Neural crest cell (in vitro differentiated cells): Measurements from ENCODE around the gene CECR2. TPM values are rescaled to one million over a fixed set of nuclear protein-coding genes. Genes with fewer than 3 reads are reported as not detected.

Experiments
- DNase-seq: peaks from one replicate; pipeline ENCODE4 v3.0.0; 2021; ENCODE audit warnings: low read depth, mixed read lengths, low spot score
- H3K27ac Mint-ChIP-seq: one replicate; pipeline ENCODE4 v1.8.0; 2021; ENCODE audit warnings: mild to moderate bottlenecking, mixed read lengths; ENCODE audit not compliant: unreplicated experiment
- H3K27me3 Mint-ChIP-seq: 2 replicates; pipeline ENCODE4 v1.8.0; 2021; ENCODE audit warnings: low read depth, mild to moderate bottlenecking, mixed read lengths
- H3K36me3 Mint-ChIP-seq: 2 replicates; pipeline ENCODE4 v1.8.0; 2021; ENCODE audit warnings: low read depth, mild to moderate bottlenecking, mixed read lengths
- H3K4me1 Mint-ChIP-seq: 2 replicates; pipeline ENCODE4 v1.8.0; 2021; ENCODE audit warnings: mixed read lengths
- H3K4me3 Mint-ChIP-seq: one replicate; pipeline ENCODE4 v1.8.0; 2021; ENCODE audit warnings: mild to moderate bottlenecking, mixed read lengths
- H3K9me3 Mint-ChIP-seq: 2 replicates; pipeline ENCODE4 v1.8.0; 2021; ENCODE audit warnings: mixed read lengths
- CTCF ChIP-seq: fragments of 200-600 bp; sonication (generic); conservative IDR thresholded peaks from 2 replicates; pipeline ENCODE4 v1.5.0; 2021; ENCODE audit warnings: antibody characterized with exemption, mild to moderate bottlenecking
- total RNA-seq: library from RNA; stranded (reverse); gene quantifications from 2 replicates; pipeline ENCODE4 v1.2.1, GENCODE V29; 2021

The CECR2 gene
- total RNA-seq, 1 donor from 2014 or later: 32.8 TPM

- DNase-seq: no peak
- TF ChIP-seq CTCF: no peak
- H3K36me3 Mint-ChIP-seq: no peaks in the 10 kb centered on the region
- H3K27me3 Mint-ChIP-seq: no peaks in the 10 kb centered on the region
- peaks cover 29% of the 10 kb centered on the region for H3K4me1 Mint-ChIP-seq
- peak overlapping the region; percentile 64 for H3K27ac Mint-ChIP-seq
- no peaks in the 10 kb centered on the region for H3K9me3 Mint-ChIP-seq
- H3K4me3 Mint-ChIP-seq: no peak overlapping the region
Measured at GRCh38 chr22:17570851-17571631, 201.8 kb downstream of the CECR2 start.

GRCh38 chr22:17575151-17575550, 205.9 kb downstream of the CECR2 start:
- no peak for TF ChIP-seq CTCF
- no peaks in the 10 kb centered on the region for H3K27me3 Mint-ChIP-seq
- H3K36me3 Mint-ChIP-seq: no peaks in the 10 kb centered on the region
- no peak overlapping the region for H3K4me3 Mint-ChIP-seq
- H3K4me1 Mint-ChIP-seq: peaks cover 23% of the 10 kb centered on the region
- no peak overlapping the region for H3K27ac Mint-ChIP-seq
- DNase-seq: no peak
- H3K9me3 Mint-ChIP-seq: no peaks in the 10 kb centered on the region

GRCh38 chr22:17575681-17576080, 206.4 kb downstream of the CECR2 start:
- H3K4me3 Mint-ChIP-seq: no peak overlapping the region
- DNase-seq: no peak
- H3K36me3 Mint-ChIP-seq: no peaks in the 10 kb centered on the region
- no peaks in the 10 kb centered on the region for H3K9me3 Mint-ChIP-seq
- H3K27me3 Mint-ChIP-seq: no peaks in the 10 kb centered on the region
- H3K27ac Mint-ChIP-seq: no peak overlapping the region
- no peak for TF ChIP-seq CTCF
- peaks cover 21% of the 10 kb centered on the region for H3K4me1 Mint-ChIP-seq

GRCh38 chr22:17576470-17576869, 207.2 kb downstream of the CECR2 start:
- H3K4me1 Mint-ChIP-seq: peaks cover 14% of the 10 kb centered on the region
- no peak overlapping the region for H3K4me3 Mint-ChIP-seq
- H3K36me3 Mint-ChIP-seq: no peaks in the 10 kb centered on the region
- TF ChIP-seq CTCF: no peak
- H3K27me3 Mint-ChIP-seq: no peaks in the 10 kb centered on the region
- H3K9me3 Mint-ChIP-seq: no peaks in the 10 kb centered on the region
- H3K27ac Mint-ChIP-seq: peak overlapping the region; percentile 81
- no peak for DNase-seq

GRCh38 chr22:17578136-17578754, 209.0 kb downstream of the CECR2 start:
- no peaks in the 10 kb centered on the region for H3K9me3 Mint-ChIP-seq
- H3K4me3 Mint-ChIP-seq: no peak overlapping the region
- H3K36me3 Mint-ChIP-seq: no peaks in the 10 kb centered on the region
- no peak for TF ChIP-seq CTCF
- H3K4me1 Mint-ChIP-seq: peaks cover 14% of the 10 kb centered on the region
- no peaks in the 10 kb centered on the region for H3K27me3 Mint-ChIP-seq
- H3K27ac Mint-ChIP-seq: no peak overlapping the region
- no peak for DNase-seq
